ENCODE data around the gene TRPV6.

TRPV6 gene

GRCh38 chr7:142864980-142865747 is 20.4 kb downstream of the TRPV6 start:
- DNase-seq, result no peak
- no peak overlapping the region for H3K27ac ChIP-seq (ENCODE audit: insufficient read depth, low read length, poor library complexity, severe bottlenecking)
- H3K27me3 ChIP-seq (replicated peaks; ENCODE audit: control insufficient read depth, insufficient read depth, low read length, poor library complexity, severe bottlenecking), result no peaks in the 10 kb centered on the region
- no peaks in the 10 kb centered on the region for H3K9me3 ChIP-seq (ENCODE audit: control insufficient read depth, low read length)
- no peaks in the 10 kb centered on the region for H3K4me1 ChIP-seq (ENCODE audit: control insufficient read depth, insufficient read depth, low read length, poor library complexity, severe bottlenecking)
- H3K4me3 ChIP-seq (ENCODE audit: insufficient read depth, low read depth, low read length, poor library complexity, severe bottlenecking), result no peak overlapping the region
- peaks cover 7% of the 10 kb centered on the region for H3K36me3 ChIP-seq (ENCODE audit: control insufficient read depth, insufficient read depth, low read length)

GRCh38 chr7:142863891-142864685 is 21.5 kb downstream of the TRPV6 start:
- H3K4me3 ChIP-seq (ENCODE audit: insufficient read depth, low read depth, low read length, poor library complexity, severe bottlenecking), result no peak overlapping the region
- no peaks in the 10 kb centered on the region for H3K9me3 ChIP-seq (ENCODE audit: control insufficient read depth, low read length)
- H3K36me3 ChIP-seq (ENCODE audit: control insufficient read depth, insufficient read depth, low read length), result peaks cover 7% of the 10 kb centered on the region
- no peaks in the 10 kb centered on the region for H3K27me3 ChIP-seq (replicated peaks; ENCODE audit: control insufficient read depth, insufficient read depth, low read length, poor library complexity, severe bottlenecking)
- H3K4me1 ChIP-seq (ENCODE audit: control insufficient read depth, insufficient read depth, low read length, poor library complexity, severe bottlenecking), result no peaks in the 10 kb centered on the region
- no peak for DNase-seq
- no peak overlapping the region for H3K27ac ChIP-seq (ENCODE audit: insufficient read depth, low read length, poor library complexity, severe bottlenecking)

- peaks cover 2% of the 10 kb centered on the region for H3K36me3 ChIP-seq (ENCODE audit: control insufficient read depth, insufficient read depth, low read length)
- H3K4me3 ChIP-seq (ENCODE audit: insufficient read depth, low read depth, low read length, poor library complexity, severe bottlenecking), result no peak overlapping the region
- H3K27me3 ChIP-seq (replicated peaks; ENCODE audit: control insufficient read depth, insufficient read depth, low read length, poor library complexity, severe bottlenecking), result no peaks in the 10 kb centered on the region
- no peak for DNase-seq
- no peak overlapping the region for H3K27ac ChIP-seq (ENCODE audit: insufficient read depth, low read length, poor library complexity, severe bottlenecking)
- H3K4me1 ChIP-seq (ENCODE audit: control insufficient read depth, insufficient read depth, low read length, poor library complexity, severe bottlenecking), result no peaks in the 10 kb centered on the region
- no peaks in the 10 kb centered on the region for H3K9me3 ChIP-seq (ENCODE audit: control insufficient read depth, low read length)
Measured at GRCh38 chr7:142862786-142863400, 22.7 kb downstream of the TRPV6 start.

GRCh38 chr7:142862351-142862750 is 23.2 kb downstream of the TRPV6 start:
- no peak for DNase-seq
- Histone ChIP-seq H3K9me3 (ENCODE audit: control insufficient read depth, low read length) (no peaks in the 10 kb centered on the region), H3K27me3 (replicated peaks; ENCODE audit: control insufficient read depth, insufficient read depth, low read length, poor library complexity, severe bottlenecking) (no peaks in the 10 kb centered on the region), H3K4me1 (ENCODE audit: control insufficient read depth, insufficient read depth, low read length, poor library complexity, severe bottlenecking) (no peaks in the 10 kb centered on the region), H3K27ac (ENCODE audit: insufficient read depth, low read length, poor library complexity, severe bottlenecking) (no peak overlapping the region), H3K4me3 (ENCODE audit: insufficient read depth, low read depth, low read length, poor library complexity, severe bottlenecking) (no peak overlapping the region), H3K36me3 (ENCODE audit: control insufficient read depth, insufficient read depth, low read length) (peaks cover 2% of the 10 kb centered on the region)

- Histone ChIP-seq H3K4me3 (ENCODE audit: insufficient read depth, low read depth, low read length, poor library complexity, severe bottlenecking) (no peak overlapping the region), H3K9me3 (ENCODE audit: control insufficient read depth, low read length) (no peaks in the 10 kb centered on the region), H3K27ac (ENCODE audit: insufficient read depth, low read length, poor library complexity, severe bottlenecking) (no peak overlapping the region), H3K4me1 (ENCODE audit: control insufficient read depth, insufficient read depth, low read length, poor library complexity, severe bottlenecking) (peaks cover 1% of the 10 kb centered on the region), H3K36me3 (ENCODE audit: control insufficient read depth, insufficient read depth, low read length) (peaks cover 2% of the 10 kb centered on the region), H3K27me3 (replicated peaks; ENCODE audit: control insufficient read depth, insufficient read depth, low read length, poor library complexity, severe bottlenecking) (no peaks in the 10 kb centered on the region)
- DNase-seq, result no peak
Measured at GRCh38 chr7:142860968-142861367, 24.6 kb downstream of the TRPV6 start.

GRCh38 chr7:142859829-142860228 is 25.7 kb downstream of the TRPV6 start:
- H3K9me3 ChIP-seq (ENCODE audit: control insufficient read depth, low read length), result no peaks in the 10 kb centered on the region
- H3K36me3 ChIP-seq (ENCODE audit: control insufficient read depth, insufficient read depth, low read length), result peaks cover 2% of the 10 kb centered on the region
- no peak for DNase-seq
- H3K4me1 ChIP-seq (ENCODE audit: control insufficient read depth, insufficient read depth, low read length, poor library complexity, severe bottlenecking), result peaks cover 12% of the 10 kb centered on the region
- H3K4me3 ChIP-seq (ENCODE audit: insufficient read depth, low read depth, low read length, poor library complexity, severe bottlenecking), result no peak overlapping the region
- no peak overlapping the region for H3K27ac ChIP-seq (ENCODE audit: insufficient read depth, low read length, poor library complexity, severe bottlenecking)
- no peaks in the 10 kb centered on the region for H3K27me3 ChIP-seq (replicated peaks; ENCODE audit: control insufficient read depth, insufficient read depth, low read length, poor library complexity, severe bottlenecking)

GRCh38 chr7:142859411-142859810 is 26.1 kb downstream of the TRPV6 start:
- H3K9me3 ChIP-seq (ENCODE audit: control insufficient read depth, low read length), result no peaks in the 10 kb centered on the region
- H3K4me3 ChIP-seq (ENCODE audit: insufficient read depth, low read depth, low read length, poor library complexity, severe bottlenecking), result no peak overlapping the region
- H3K4me1 ChIP-seq (ENCODE audit: control insufficient read depth, insufficient read depth, low read length, poor library complexity, severe bottlenecking), result peaks cover 12% of the 10 kb centered on the region
- no peak for DNase-seq
- H3K27me3 ChIP-seq (replicated peaks; ENCODE audit: control insufficient read depth, insufficient read depth, low read length, poor library complexity, severe bottlenecking), result no peaks in the 10 kb centered on the region
- H3K27ac ChIP-seq (ENCODE audit: insufficient read depth, low read length, poor library complexity, severe bottlenecking), result no peak overlapping the region
- H3K36me3 ChIP-seq (ENCODE audit: control insufficient read depth, insufficient read depth, low read length), result peaks cover 2% of the 10 kb centered on the region

GRCh38 chr7:142857625-142858024 is 27.9 kb downstream of the TRPV6 start:
- H3K9me3 ChIP-seq (ENCODE audit: control insufficient read depth, low read length), result no peaks in the 10 kb centered on the region
- no peak overlapping the region for H3K27ac ChIP-seq (ENCODE audit: insufficient read depth, low read length, poor library complexity, severe bottlenecking)
- H3K36me3 ChIP-seq (ENCODE audit: control insufficient read depth, insufficient read depth, low read length), result no peaks in the 10 kb centered on the region
- DNase-seq, result no peak
- peaks cover 19% of the 10 kb centered on the region for H3K4me1 ChIP-seq (ENCODE audit: control insufficient read depth, insufficient read depth, low read length, poor library complexity, severe bottlenecking)
- no peak overlapping the region for H3K4me3 ChIP-seq (ENCODE audit: insufficient read depth, low read depth, low read length, poor library complexity, severe bottlenecking)
- H3K27me3 ChIP-seq (replicated peaks; ENCODE audit: control insufficient read depth, insufficient read depth, low read length, poor library complexity, severe bottlenecking), result no peaks in the 10 kb centered on the region

GRCh38 chr7:142856565-142857245 is 28.8 kb downstream of the TRPV6 start:
- Histone ChIP-seq H3K9me3 (ENCODE audit: control insufficient read depth, low read length) (no peaks in the 10 kb centered on the region), H3K4me1 (ENCODE audit: control insufficient read depth, insufficient read depth, low read length, poor library complexity, severe bottlenecking) (peaks cover 19% of the 10 kb centered on the region), H3K27ac (ENCODE audit: insufficient read depth, low read length, poor library complexity, severe bottlenecking) (no peak overlapping the region), H3K27me3 (replicated peaks; ENCODE audit: control insufficient read depth, insufficient read depth, low read length, poor library complexity, severe bottlenecking) (no peaks in the 10 kb centered on the region), H3K4me3 (ENCODE audit: insufficient read depth, low read depth, low read length, poor library complexity, severe bottlenecking) (peak overlapping the region; percentile 5), H3K36me3 (ENCODE audit: control insufficient read depth, insufficient read depth, low read length) (no peaks in the 10 kb centered on the region)
- DNase-seq, result no peak
